Renal cortical epithelial cell (primary cell): ENCODE results near the gene SH3GL3. TPM values are rescaled to one million over a fixed set of nuclear protein-coding genes. Genes with fewer than 3 reads are reported as not detected.

Experiments
- DNase-seq: peaks from one replicate; pipeline ENCODE4 v3.0.0-alpha.2; 2011; ENCODE audit warnings: low read depth
- total RNA-seq: library from RNA; depleted of rRNA; stranded (reverse); fragments of >200 nt; gene quantifications from 2 replicates; pipeline ENCODE4 v1.2.3, GENCODE V29; 2014

The SH3GL3 gene
- total RNA-seq, 1 donor from 2014 or later, result 0.35 TPM

- peak; percentile 94 for DNase-seq
Observed at GRCh38 chr15:83613714-83614113, 166.6 kb downstream of the SH3GL3 start.

DNA sequence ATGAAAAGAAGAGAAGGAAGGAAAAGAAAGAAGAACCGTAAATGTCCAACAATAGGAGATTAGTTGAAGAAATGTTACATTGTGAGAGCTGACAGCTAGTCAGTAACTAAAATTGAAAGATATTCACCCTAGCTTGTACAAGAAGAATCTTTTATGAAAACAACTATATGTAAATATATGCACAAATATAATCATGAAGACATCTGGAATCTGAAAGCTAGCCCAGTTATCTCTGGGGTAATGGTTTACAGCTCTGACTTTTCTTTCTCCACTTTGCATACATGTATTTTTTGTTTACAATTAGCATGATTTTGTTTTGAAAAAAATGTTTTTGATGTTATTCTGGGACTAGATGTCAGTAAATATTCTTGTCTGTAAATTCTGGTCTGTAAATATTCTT, 169.7 kb downstream of the SH3GL3 start:
- no peak for DNase-seq

DNA sequence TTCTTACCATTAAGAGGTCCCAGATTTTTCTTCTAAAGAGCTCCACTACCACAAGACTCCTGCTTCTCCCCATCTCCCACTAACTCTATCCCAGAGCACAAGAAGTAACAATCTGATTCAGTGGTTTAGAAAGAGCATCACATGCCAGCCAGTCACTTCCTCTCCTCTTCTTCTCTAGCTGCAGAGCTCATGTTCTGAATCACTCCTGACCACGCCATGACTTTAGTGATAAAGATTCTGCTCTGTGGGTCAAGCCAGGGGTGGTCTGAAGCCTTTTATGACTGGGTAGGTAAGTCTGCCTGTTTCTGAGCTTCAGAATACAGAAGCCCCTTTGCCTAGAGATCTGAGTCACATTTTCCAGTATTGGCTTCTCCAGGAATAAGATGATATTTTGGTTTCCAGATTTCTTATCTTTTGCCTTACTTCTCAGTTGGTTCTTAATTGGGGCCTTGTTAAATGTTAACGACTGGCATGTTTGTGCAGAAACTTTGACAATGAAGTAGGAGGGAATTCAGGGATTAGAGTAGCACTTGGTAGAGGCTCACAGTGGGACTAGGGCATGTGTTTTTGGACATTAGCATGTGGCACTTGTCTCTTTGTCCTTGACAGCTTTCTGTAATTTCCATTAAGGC, 179.1 kb downstream of the SH3GL3 start:
- peak; percentile 59 for DNase-seq

DNA sequence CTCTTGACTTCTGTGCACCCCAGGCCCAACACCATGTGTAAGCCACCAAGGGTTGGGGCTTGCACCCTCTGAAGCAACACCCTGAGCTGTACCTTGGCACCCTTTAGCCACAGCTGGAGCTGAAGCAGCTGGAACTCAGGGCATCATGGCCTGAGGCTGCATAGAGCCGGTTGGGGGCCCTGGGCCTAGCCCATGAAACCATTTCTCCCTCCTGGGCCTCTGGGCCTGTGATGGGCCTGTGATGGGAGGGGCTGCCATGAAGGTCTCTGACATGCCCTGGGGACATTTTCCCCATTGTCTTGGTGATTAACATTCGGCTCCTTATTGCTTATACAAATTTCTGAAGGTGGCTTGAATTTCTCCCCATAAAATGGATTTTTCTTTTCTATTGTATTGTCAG, 184.4 kb downstream of the SH3GL3 start:
- no peak for DNase-seq

GRCh38 chr15:83643201-83643600, 196.1 kb downstream of the SH3GL3 start:
- no peak for DNase-seq

- no peak for DNase-seq
Observed at GRCh38 chr15:83644439-83644838, 197.3 kb downstream of the SH3GL3 start.

- no peak for DNase-seq
Observed at GRCh38 chr15:83650831-83651230, 203.7 kb downstream of the SH3GL3 start.

GRCh38 chr15:83651541-83651940, 204.4 kb downstream of the SH3GL3 start:
- DNase-seq, result no peak

DNA sequence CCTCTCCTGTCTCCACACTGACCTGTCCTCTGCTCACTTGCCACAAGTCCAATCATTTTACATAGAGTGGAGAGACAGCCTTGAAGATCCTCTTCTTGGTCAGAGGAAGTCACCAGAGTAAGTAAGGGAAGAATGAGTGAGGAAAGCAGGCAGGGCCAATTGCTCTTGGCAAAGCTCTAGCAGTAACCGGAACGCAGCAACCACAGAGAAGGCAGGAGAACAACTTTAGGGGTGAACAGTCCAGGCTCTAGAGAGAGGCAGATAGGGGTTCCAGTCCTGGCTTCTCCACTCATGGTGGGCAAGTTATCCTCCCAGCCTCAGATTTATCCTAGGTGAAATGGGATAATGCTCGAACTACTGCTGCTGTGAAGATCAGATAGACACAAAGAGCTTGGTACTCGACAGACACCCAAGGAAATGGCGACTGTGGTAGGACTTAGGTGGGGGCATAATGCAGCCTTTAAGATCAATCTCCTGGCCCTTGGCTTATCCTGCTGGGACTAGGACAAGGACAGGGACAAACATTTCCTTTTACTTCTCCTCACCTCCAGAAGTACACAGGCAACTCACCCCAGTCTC, 205.6 kb downstream of the SH3GL3 start:
- DNase-seq, result no peak

- no peak for DNase-seq
Observed at GRCh38 chr15:83653288-83653638, 206.1 kb downstream of the SH3GL3 start.

DNA sequence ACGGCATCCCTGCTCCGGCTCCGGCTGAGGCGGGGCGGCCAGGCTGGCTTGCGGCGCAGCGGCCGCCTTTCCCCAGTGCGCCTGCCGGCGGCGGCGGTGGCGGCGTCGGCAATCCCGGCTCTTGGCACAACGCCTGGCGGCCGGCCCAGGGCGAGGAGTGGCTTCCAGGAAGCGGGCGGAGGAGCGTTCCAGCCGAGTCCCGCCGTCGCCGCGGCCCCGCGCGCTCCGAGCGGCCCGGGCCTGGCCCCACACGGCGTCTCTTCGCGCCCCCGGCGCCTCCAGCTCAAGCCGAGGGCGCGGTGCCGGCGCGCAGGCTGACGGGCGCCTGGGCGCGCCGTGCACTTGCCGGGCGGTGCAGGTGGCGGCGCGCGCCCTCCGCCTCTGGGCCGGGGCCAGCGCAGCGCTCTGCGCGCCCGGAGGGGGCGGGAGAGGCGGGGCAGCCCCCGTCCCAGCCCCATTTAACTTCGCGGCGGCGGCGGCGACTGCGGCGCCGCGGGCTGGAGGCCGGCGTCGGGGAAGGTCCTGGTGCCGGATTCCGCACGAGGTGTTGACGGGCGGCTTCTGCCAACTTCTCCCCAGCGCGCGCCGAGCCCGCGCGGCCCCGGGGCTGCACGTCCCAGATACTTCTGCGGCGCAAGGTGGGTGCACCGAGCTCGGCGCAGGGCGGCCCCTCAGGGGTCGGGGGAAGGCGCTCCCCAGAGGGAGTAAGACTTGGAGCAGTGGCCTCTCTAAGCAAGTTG, 206.7 kb downstream of the SH3GL3 start, which contains the start of gene ADAMTSL3:
TSS of gene ADAMTSL3 (plus strand) at position 485 of the 740 bp plus-strand sequence. CDS start 1,639 bp downstream, outside the sequence.
- peak; percentile 22 for DNase-seq

- peak; percentile 3 for DNase-seq
Observed at GRCh38 chr15:83654379-83655236, 207.5 kb downstream of the SH3GL3 start.

GRCh38 chr15:83655237-83655616, 208.1 kb downstream of the SH3GL3 start:
- DNase-seq, result no peak

DNA sequence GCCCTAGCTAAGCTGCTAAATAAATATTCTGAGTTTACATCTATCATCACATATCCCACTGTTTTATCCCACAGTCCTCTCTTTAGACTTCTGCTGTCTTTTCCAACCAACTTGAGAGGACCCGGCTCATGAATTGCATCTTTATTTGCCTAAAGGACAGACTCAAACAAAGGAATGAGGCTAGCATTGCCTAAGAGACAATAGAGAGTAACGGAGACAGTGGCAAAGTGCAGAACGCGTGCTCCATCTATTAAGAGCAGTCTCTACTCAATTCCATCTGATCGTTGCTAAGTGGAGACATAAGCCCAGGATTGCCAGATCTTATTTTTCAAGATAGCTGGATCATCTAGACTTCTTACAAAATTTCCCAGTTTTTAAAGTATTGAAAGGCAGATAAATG, 209.1 kb downstream of the SH3GL3 start:
- no peak for DNase-seq

DNA sequence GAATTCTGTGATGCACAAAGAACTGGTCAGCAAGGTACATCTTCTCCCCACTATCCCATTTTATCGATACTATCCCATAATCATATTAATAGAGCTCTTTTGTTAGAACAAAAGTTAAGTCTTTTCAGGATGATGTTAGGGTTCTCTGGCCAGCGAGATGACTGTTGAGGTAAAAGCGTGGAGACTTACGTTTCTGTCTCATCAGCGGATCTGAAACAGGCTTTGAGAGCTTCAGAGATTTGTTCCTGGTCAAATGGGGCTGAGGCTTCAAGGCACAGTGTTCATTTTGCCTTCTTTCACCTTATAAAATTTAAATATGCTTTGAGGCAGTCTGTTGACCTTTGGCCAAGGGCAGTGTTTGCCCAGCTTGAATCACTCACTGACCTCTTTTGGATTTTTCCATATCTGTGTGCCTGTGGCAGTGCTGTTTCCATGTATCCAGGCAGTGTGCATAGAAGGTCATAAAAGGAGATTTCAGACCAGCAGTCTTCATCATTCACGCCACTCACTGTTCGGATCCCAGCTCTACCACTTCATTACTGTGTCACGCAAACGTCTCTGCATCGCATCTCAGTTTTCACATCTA, 209.9 kb downstream of the SH3GL3 start:
- no peak for DNase-seq

DNA sequence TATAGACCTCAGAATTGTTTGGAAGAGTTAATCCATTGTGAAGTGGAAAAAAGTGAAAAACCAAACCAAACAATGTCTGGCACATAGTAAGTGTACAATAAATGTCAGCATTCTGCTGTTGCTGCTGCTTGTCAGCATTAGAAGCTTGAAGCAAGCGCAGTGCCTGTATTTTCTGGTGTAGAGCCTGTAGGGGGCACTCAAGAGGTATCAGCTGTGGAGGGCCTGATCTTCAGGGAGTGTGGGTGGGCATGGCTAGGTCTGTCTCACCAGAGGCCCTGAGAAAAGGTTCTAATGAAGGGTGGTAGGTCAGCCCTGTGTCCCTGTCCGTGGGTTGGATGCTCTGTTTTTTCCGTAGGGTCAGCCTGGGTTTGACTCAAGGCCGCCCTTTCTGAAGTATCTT, 210.4 kb downstream of the SH3GL3 start:
- no peak for DNase-seq

DNA sequence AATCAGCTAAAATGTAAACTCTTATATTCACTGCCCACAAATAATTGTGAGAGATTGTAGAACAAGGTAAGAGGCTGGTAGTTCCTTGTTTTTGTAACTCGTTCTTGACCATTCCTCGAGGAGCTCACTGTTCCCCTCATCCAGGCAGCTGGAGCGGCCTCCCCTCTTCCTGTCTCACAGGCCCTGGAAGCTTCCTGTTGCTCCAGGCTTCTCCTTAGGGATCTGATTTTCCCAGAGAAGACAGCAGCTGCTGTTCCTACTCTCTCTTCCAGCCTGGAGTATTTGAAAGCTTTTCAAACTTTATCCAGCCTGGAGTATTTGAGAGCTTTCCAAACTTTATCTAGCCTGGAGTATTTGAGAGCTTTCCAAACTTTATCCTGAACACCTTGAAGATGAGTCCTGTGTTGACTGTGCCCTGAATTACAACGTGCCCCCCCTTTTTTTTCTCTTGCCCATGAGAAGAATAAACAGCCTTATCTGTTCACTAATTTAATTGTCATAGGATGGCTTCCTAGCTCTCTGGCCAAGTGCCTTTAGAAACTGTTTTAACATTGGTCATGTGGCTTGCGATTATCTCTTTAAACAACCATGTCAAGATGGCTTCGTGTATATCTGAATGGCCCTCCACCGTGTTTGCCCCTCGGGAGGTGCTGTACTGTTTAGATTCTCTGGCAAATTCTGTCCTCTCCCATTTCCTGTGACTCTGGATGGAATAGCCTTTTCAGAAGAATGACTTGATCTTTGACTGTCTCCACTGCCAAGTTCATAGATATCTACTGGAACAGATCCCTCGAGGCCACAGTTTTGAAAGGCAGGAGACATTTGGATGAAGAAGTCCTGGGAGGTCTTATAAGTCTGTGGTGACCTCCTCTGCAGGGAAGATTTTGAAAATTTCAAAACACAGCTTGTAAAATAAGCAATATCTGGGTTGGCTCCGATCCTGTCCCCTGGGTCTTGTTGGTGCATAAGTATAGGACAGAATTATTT, 211.6 kb downstream of the SH3GL3 start:
- DNase-seq, result no peak

DNA sequence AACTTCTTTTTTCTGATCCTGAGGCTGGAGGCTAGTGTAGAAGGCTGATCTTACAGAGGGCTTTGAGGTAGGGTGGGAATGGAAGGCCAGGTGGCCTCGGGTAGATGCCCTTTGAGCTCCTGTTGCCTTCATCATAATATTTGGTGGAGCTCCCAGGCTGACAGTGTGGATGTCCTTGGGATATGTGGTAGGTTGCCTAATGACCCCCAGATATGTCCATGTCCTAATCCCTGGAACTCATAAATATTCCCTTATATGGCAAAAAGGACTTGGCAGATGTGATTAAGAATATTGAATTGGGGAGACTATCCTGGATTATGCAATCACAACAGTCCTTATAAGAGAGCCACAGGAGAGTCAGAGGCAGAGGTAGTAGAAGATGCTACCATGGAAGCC, 212.3 kb downstream of the SH3GL3 start:
- no peak for DNase-seq

DNA sequence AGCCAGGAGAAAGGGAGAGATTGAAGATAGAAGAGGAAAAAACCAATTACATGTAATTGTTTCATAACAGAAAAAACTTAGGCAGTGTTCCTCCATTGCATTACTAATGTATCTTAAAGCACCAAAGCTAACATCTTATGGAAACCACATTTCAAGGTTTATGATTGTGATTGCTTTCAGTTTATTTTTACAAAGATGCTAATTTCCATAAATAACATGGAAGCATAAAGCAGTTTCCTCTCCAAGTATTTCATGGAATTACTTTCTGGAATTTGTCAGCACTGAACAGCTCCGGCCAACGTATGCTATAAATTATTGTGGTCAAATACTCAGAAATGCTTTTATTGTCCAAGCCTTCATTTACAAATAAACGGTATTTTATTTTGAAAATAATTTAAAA, 218.3 kb downstream of the SH3GL3 start:
- DNase-seq, result no peak
